ENCODE measurements around the gene CTXN1.

CTXN1 gene

GRCh38 chr19:7947939-7948338, 22.0 kb upstream of the CTXN1 start:
- CTCF ChIA-PET, result interaction anchor here (1.0 kb wide), 1 partner anchor 22 kb away, joined by 4 read pairs; no protein-coding TSS in a partner anchor
- Histone ChIP-seq H3K27ac (ENCODE audit: extremely low read depth, low read depth, low read length) (no peak overlapping the region), H3K4me1 (ENCODE audit: control insufficient read depth, insufficient read depth, low read length) (no peaks in the 10 kb centered on the region), H3K36me3 (ENCODE audit: control insufficient read depth in 2 of 2, insufficient read depth in 1 of 2, low read length in 2 of 2) (peaks cover 0 to 3% of the 10 kb centered on the region in 2 experiments; a peak in 1 of 3 replicates), H3K4me3 (ENCODE audit: low read depth, low read length) (no peak overlapping the region), H3K9me3 (ENCODE audit: control insufficient read depth, insufficient read depth, low read depth, low read length) (no peaks in the 10 kb centered on the region)
- TF ChIP-seq ZNF837 (tag by site-specific recombination; IDR thresholded peaks at IDR 0.05) (no peak), ZNF518A (tag by site-specific recombination; conservative IDR thresholded peaks at IDR 0.05; ENCODE audit: low read depth) (no peak), SCRT2 (tag by site-specific recombination; IDR thresholded peaks at IDR 0.05) (peak; percentile 70), ZNF112 (tag by site-specific recombination; IDR thresholded peaks at IDR 0.05) (peak; percentile 99), ZNF391 (tag by site-specific recombination; IDR thresholded peaks at IDR 0.05; ENCODE audit: borderline replicate concordance, low read depth) (no peak)
- POLR2A ChIA-PET, result no interaction called here

- H3K27ac ChIP-seq (ENCODE audit: extremely low read depth, low read depth, low read length), result peak overlapping the region; percentile 53; the same call in 1 of the 2 replicates
- no peak for TF ChIP-seq ZNF776 (tag by site-specific recombination; IDR thresholded peaks at IDR 0.05; ENCODE audit: borderline replicate concordance)
- TF ChIP-seq ZNF138 (tag by site-specific recombination; IDR thresholded peaks at IDR 0.05; ENCODE audit: borderline replicate concordance), result no peak
- TF ChIP-seq PRDM4 (tag by site-specific recombination; IDR thresholded peaks at IDR 0.05), result no peak
- TF ChIP-seq ZBTB8A (tag by site-specific recombination; IDR thresholded peaks at IDR 0.05), result no peak
- peak; percentile 41; the same call in 1 of the 2 replicates for TF ChIP-seq ZNF223 (tag by site-specific recombination; IDR thresholded peaks at IDR 0.05)
- TF ChIP-seq ZNF560 (tag by site-specific recombination; IDR thresholded peaks at IDR 0.05; ENCODE audit: borderline replicate concordance), result no peak
- 0 out of 2 replicates have a peak, but pooled peaks have one; percentile 5 for TF ChIP-seq ZBTB44 (tag by site-specific recombination; IDR thresholded peaks at IDR 0.05)
- TF ChIP-seq TCF7L2 (IDR thresholded peaks at IDR 0.05; ENCODE audit: borderline replicate concordance, low read depth, low read length), result no peak
- no peak for TF ChIP-seq SP2 (tag by site-specific recombination; IDR thresholded peaks at IDR 0.05)
- TF ChIP-seq ZNF184 (tag by site-specific recombination; IDR thresholded peaks at IDR 0.05), result peak; percentile 51; the same call in 1 of the 2 replicates
- TF ChIP-seq ZNF280D (tag by site-specific recombination; IDR thresholded peaks at IDR 0.05), result peak; percentile 91
- TF ChIP-seq ZNF18 (tag by site-specific recombination; IDR thresholded peaks at IDR 0.05), result peak; percentile 97
- no peak for TF ChIP-seq ZNF626 (tag by site-specific recombination; IDR thresholded peaks at IDR 0.05)
- peak; percentile 81; the same call in 1 of the 2 replicates for TF ChIP-seq ZNF324 (tag by site-specific recombination; IDR thresholded peaks at IDR 0.05)
Measured at GRCh38 chr19:7944177-7944761, 18.3 kb upstream of the CTXN1 start.

More at GRCh38 chr19:7944177-7944761, 18.3 kb upstream of the CTXN1 start:
- CTCF ChIA-PET, result interaction anchor here (0.5 to 2.6 kb wide), 39 partner anchors 9 to 450 kb away, joined by 3 to 26 read pairs (median 4); partner anchors contain the start of genes CTXN1, MAP2K7 and SNAPC2
- no peaks in the 10 kb centered on the region for H3K4me1 ChIP-seq (ENCODE audit: control insufficient read depth, insufficient read depth, low read length)
- H3K9me3 ChIP-seq (ENCODE audit: control insufficient read depth, insufficient read depth, low read depth, low read length), result no peaks in the 10 kb centered on the region
- peaks cover 0 to 25% of the 10 kb centered on the region in 2 experiments; a peak in 2 of 3 replicates for H3K36me3 ChIP-seq (ENCODE audit: control insufficient read depth in 2 of 2, insufficient read depth in 1 of 2, low read length in 2 of 2)
- POLR2A ChIA-PET, result interaction anchor here (0.5 to 4.2 kb wide), 34 partner anchors 8 to 875 kb away, joined by 3 to 60 read pairs (median 5); partner anchors contain the start of genes CTXN1, ELAVL1, MAP2K7 and PET100
- H3K4me3 ChIP-seq (ENCODE audit: low read depth, low read length), result peak overlapping the region; percentile 58
